ENCODE data around the gene HDAC1.
A peak's percentile ranks its signal among the peaks of the same experiment; 100 is the strongest.

Gene HDAC1

DNA sequence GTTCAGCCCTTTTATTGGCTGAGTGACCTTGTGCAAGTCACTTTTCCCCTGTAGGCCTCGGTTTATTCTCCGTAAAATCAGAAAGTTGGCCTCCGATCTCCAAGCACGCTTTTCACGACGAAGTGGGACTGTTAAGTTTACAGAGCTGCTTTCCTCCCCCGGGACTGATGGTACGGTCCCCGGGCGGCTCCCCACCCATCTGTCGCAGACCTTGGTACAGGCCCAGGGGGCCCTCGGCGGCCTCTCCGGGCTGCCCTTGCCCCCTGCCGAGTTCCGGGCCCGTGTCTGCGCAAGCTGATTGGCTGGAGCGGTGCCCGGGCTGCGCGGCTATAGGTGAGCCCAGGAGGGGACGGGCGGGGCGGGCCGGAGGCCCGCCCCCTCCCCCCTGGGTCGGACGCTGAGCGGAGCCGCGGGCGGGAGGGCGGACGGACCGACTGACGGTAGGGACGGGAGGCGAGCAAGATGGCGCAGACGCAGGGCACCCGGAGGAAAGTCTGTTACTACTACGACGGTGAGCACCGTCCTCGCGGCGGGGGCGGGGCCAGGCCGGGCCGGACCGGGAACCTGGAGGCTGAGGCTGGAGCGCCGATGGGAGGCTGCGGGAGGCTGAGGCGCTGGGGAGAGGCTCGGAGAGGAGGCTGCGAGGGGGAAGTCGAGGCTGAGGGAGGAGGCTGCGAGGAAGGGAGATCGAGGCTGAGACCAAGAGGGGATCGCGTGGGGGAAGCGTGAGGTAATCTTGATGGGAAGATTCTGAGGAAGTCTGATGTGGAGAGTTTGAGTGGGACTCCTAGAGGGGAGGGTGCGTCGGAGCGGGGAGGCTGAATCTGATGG is at the start of gene HDAC1:
HDAC1 (plus strand) TSS at position 376 of the 831 bp plus-strand sequence; CDS start at position 463, 87 bp downstream.
- TF ChIP-seq, protein P1, sequence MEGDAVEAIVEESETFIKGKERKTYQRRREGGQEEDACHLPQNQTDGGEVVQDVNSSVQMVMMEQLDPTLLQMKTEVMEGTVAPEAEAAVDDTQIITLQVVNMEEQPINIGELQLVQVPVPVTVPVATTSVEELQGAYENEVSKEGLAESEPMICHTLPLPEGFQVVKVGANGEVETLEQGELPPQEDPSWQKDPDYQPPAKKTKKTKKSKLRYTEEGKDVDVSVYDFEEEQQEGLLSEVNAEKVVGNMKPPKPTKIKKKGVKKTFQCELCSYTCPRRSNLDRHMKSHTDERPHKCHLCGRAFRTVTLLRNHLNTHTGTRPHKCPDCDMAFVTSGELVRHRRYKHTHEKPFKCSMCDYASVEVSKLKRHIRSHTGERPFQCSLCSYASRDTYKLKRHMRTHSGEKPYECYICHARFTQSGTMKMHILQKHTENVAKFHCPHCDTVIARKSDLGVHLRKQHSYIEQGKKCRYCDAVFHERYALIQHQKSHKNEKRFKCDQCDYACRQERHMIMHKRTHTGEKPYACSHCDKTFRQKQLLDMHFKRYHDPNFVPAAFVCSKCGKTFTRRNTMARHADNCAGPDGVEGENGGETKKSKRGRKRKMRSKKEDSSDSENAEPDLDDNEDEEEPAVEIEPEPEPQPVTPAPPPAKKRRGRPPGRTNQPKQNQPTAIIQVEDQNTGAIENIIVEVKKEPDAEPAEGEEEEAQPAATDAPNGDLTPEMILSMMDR (IDR thresholded peaks at IDR 0.05; ENCODE audit: control extremely low read depth, extremely low read depth, low read depth, missing control alignments): no peak
- CTCF ChIA-PET: interaction anchor here (0.8 to 2.5 kb wide), 8 partner anchors 11 to 75 kb away, joined by 3 to 14 read pairs (median 4); no protein-coding TSS in a partner anchor
- POLR2A ChIA-PET: interaction anchor here (0.6 to 3.2 kb wide), 10 partner anchors 13 to 359 kb away, joined by 3 to 34 read pairs (median 4); partner anchors contain the start of genes MARCKSL1 and RBBP4
- DNase-seq (ENCODE audit: extremely low spot score): peak; percentile 99

DNA sequence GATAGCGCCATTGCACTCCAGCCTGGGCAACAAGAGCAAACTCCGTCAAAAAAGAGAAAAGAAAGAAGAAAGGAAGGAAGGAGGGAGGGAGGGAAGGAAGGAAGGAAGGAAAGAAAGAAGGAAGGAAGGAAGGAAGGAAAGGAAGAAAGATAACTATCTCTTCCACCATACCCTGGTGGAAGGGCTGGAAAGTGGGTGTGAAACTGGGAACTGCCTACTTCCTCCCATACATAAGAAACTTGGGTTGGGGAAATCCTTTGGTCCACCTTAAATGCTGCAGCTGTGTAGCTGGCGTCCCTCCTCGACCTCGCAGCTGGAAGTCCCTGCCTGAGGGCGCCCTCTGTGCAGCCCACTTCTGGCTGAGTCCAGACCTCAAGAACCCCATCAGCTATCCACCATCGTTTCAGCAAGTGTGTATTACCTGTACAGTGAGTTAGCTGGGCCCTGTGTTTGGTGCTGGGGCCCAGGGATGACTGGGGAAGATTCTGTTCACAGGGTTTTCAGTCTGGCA is 49.5 kb upstream of the HDAC1 start:
- no peak for DNase-seq (ENCODE audit: extremely low spot score)
- TF ChIP-seq, protein P1 (IDR thresholded peaks at IDR 0.05; ENCODE audit: control extremely low read depth, extremely low read depth, low read depth, missing control alignments): peak; percentile 16
- ChIA-PET POLR2A (interaction anchor here (1.3 kb wide), 2 partner anchors 19 to 94 kb away, joined by 3 to 5 read pairs; partner anchors contain the start of gene MARCKSL1), CTCF (interaction anchor here (0.8 to 14.4 kb wide), 6 partner anchors 9 to 94 kb away, joined by 3 to 156 read pairs (median 4); partner anchors contain the start of genes FAM167B, LCK and MARCKSL1)

DNA sequence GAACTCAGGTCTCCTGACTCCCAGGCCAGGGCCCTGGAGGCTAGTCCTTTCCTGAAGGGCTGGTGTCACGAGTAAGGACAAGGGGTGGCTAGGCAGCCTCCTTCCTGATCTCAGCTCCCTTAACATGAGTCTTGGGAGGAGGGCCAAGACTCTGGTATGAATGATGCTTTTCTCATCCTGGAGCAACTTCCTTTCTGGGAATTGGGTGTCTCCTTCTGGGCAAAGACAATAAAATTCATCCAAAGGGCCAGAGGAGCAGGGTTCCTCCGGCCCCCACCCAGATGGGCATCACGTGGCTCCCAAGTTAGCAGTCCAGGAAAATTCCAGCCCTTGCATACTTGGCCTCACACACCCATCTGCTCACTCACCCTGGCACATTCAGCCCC is 45.0 kb upstream of the HDAC1 start, which contains the start of gene FAM167B:
FAM167B (plus strand) TSS at position 335 of the 386 bp plus-strand sequence. CDS start 200 bp downstream, outside the sequence.
- ChIA-PET POLR2A (interaction anchor here (0.6 kb wide), 1 partner anchor 85 kb away, joined by 3 read pairs; no protein-coding TSS in a partner anchor), CTCF (interaction anchor here (1.4 to 14.4 kb wide), 9 partner anchors 8 to 85 kb away, joined by 3 to 156 read pairs (median 12); no protein-coding TSS in a partner anchor)
- TF ChIP-seq, protein P1 (IDR thresholded peaks at IDR 0.05; ENCODE audit: control extremely low read depth, extremely low read depth, low read depth, missing control alignments): no peak
- no peak for DNase-seq (ENCODE audit: extremely low spot score)

DNA sequence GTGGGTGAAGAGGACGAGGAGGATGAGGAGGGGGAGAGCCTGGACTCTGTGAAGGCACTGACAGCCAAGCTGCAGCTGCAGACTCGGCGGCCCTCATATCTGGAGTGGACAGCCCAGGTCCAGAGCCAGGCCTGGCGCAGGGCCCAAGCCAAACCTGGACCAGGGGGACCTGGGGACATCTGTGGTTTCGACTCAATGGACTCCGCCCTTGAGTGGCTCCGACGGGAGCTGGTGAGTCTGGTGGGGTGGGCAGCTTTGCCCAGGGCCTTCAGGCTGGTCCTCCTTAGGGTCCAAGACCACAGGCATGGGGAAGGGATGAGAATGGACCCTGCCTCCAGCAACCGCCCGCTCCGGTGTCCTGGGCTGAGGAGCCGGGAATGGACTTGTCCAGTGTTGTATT is 44.4 kb upstream of the HDAC1 start:
- POLR2A ChIA-PET: no interaction called here

DNA sequence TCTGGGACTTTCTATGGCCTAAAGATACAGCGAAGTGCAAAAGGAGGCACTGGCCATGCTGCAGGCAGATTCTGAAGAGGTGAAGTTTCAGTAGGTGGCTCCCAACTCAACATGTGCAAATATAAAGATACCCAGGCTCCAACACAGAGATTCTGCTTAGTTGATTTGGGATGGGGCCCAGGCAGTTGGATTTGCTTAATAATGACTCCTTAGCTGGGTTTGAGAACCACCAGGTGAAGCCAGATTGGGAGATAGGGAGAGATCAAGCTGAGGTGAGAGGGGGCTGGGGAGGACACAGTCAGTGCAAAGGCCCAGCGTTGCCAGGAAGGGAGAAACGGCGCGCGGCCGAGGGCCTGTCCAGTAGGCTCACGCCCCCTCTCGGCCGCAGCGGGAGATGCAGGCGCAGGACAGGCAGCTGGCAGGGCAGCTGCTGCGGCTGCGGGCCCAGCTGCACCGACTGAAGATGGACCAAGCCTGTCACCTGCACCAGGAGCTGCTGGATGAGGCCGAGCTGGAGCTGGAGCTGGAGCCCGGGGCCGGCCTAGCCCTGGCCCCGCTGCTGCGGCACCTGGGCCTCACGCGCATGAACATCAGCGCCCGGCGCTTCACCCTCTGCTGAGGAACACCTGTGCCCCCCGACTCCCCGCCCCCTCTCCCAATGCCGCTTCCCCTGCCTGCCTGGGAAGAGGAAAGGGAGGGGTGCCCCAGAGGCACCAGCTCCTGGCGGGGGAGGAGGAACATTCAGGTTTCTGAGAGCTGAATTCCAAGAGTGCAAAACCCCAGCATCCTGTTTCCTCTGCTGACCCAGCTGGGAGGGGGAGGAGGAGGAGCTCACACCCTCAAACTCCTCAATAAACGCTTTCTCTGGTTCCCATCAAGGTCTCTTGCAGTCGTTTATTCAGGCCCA is 43.6 kb upstream of the HDAC1 start:
- ChIA-PET POLR2A (interaction anchor here (1.4 to 3.5 kb wide), 2 partner anchors 86 to 88 kb away, joined by 5 to 27 read pairs; partner anchors contain the start of gene MARCKSL1), CTCF (interaction anchor here (0.6 to 14.4 kb wide), 53 partner anchors 10 to 185 kb away, joined by 3 to 156 read pairs (median 4); partner anchors contain the start of genes BSDC1, HDAC1, IQCC and MARCKSL1)
- TF ChIP-seq, protein P1 (IDR thresholded peaks at IDR 0.05; ENCODE audit: control extremely low read depth, extremely low read depth, low read depth, missing control alignments): peak; percentile 94
- peak; percentile 87 for DNase-seq (ENCODE audit: extremely low spot score)

More for the DNA sequence above, 44.4 kb upstream of the HDAC1 start:
- CTCF ChIA-PET: interaction anchor here (1.1 to 14.4 kb wide), 22 partner anchors 9 to 127 kb away, joined by 3 to 156 read pairs (median 7); partner anchors contain the start of gene TXLNA
- TF ChIP-seq, protein P1 (IDR thresholded peaks at IDR 0.05; ENCODE audit: control extremely low read depth, extremely low read depth, low read depth, missing control alignments): no peak
- no peak for DNase-seq (ENCODE audit: extremely low spot score)
